Dermis lymphatic vessel endothelial cell (primary cell): ENCODE data around the gene MAPK8IP2. TPM values are rescaled to one million over a fixed set of nuclear protein-coding genes. Genes with fewer than 3 reads are reported as not detected.

Experiments used
- total RNA-seq: library from RNA; depleted of rRNA; stranded (reverse); fragments of >200 nt; gene quantifications from 2 replicates; pipeline ENCODE4 v1.2.1, GENCODE V29; 2014

The MAPK8IP2 gene
- 0.22 and 0.26 TPM in 2 replicates for total RNA-seq

DNA sequence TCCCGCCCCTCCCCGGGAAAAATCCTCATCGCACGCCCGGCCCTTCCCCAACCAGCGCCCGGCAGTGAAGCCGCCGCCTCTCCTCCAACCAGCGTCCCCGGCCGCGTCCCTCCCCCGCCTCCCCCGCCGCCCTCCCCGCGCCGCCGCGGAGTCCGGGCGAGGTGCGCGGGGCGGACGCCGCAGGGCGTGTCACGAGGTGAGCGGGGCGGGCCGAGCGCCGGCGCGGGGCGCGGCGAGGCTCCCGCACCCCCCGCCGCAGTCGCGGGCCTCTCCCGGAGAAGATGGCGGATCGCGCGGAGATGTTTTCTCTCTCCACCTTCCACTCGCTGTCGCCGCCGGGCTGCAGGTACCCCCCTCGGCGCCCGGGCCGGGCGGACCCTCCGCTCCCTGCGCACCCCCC lies at the start of gene MAPK8IP2:
MAPK8IP2 (plus strand) TSS at position 256 of the 400 bp plus-strand sequence; CDS start at position 282, 26 bp downstream.

GRCh38 chr22:50562523-50563412 lies 37.8 kb upstream of the MAPK8IP2 start, which contains the start of gene SYCE3:
TSS of gene SYCE3 (minus strand) at chr22:50562919. CDS start at chr22:50556405, 6,514 bp downstream.

DNA sequence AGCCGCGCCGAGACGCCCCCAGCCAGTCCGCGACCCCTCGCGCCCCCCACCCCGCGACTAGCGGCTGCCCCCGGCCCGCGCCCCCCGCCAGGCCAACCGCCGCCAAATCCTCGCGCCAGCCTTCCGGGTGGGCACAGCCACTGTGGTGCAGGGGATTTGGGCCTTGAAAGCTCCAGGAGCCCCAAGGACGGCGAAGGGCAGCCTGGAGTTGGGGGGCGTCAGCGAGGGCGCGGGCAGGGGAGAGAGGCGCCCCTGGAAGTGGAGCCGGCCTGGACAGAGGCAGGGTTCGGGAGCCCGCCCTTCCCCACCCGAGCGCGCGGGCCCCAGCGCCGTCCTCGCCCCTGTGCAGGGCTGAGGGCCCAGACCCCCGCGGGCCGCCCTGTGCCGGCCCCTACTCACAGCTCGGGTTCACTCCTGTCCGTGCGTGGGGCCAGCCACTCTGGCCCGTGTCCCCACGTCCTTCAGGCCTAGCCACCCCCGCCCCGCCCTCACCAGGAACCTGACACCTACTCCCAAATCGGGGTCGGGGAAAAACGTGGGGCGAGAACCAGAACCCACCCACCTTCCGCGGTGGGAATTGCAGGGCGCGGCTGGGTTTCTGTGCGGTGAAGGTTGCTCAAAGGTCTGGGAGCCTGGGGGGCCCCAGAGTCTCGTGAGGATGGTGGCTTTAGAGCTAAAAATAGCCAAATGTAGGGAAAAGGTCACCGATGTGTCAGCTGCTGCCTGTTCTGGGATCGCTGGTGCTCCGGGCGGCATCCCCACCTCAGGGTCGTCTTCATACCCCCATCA lies 22.4 kb upstream of the MAPK8IP2 start, which contains the start of gene CPT1B:
CPT1B (minus strand) TSS at position 441 of the 789 bp plus-strand sequence. CDS start 512 bp downstream, outside the sequence.

DNA sequence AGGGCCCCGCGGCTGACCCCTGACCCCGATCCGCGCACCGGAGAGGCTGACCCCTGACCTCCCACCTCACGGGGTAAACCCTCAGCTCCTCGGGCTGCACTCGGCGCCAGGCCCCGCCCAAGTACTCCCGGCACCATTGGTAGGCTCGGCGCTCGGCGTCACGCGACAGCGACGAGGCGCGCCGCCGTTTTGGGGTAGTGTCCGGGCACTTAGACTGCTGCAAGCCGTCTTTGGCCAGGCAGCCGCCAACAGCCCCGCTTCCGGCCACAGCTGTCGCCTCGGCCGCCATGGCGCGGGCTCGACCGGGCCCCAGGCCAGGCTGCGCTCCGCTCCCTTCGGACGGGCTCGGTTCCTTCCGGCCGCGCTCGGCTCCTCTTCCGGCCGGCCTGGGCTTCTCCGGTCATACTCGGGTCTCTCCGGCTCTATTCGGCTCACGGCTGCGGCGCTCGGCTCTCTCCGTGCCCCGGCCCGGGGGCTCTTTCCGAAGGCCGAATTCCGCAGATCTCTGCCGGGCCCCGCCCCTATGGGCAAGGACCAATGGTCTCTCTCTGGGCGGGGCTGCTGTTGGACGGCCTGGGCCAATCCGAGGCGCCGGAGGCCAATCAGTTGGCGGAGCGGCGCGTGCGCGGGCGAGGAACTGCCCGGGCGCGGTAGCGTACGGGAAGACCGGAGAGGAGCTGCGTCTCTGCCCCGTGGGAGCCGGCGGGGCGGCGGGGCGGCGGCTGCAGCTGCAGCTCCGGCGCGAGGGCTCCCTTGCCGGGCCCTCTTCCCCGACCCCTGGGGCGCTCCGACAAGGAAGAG lies 17.9 kb upstream of the MAPK8IP2 start, which contains the start of gene CHKB:
CHKB (minus strand) TSS at position 357 of the 801 bp plus-strand sequence; CDS start at position 289, 68 bp downstream.

GRCh38 chr22:50627642-50628542 lies 27.3 kb downstream of the MAPK8IP2 start, which contains the start of gene ARSA:
TSS of gene ARSA (minus strand) at chr22:50628152. CDS start at chr22:50627779, 373 bp downstream.

Other genes with a start within 250 kb of the MAPK8IP2 start
- 23.8 and 26.4 TPM in 2 replicates for gene SBF1, start 125.8 kb upstream of the MAPK8IP2 start, total RNA-seq
- 0.09 and 0.11 TPM in 2 replicates for gene ADM2, start 119.2 kb upstream of the MAPK8IP2 start, total RNA-seq
- gene MIOX, start 113.9 kb upstream of the MAPK8IP2 start, total RNA-seq = not detected in 2 replicates
- 15.5 and 19.1 TPM in 2 replicates for gene LMF2, start 93.1 kb upstream of the MAPK8IP2 start, total RNA-seq
- gene NCAPH2, start 92.6 kb upstream of the MAPK8IP2 start, total RNA-seq = 13.9 and 15.3 TPM in 2 replicates
- gene SCO2, start 75.2 kb upstream of the MAPK8IP2 start, total RNA-seq = 2.0 and 2.2 TPM in 2 replicates
- gene TYMP, start 70.8 kb upstream of the MAPK8IP2 start, total RNA-seq = 25.4 and 32.8 TPM in 2 replicates
- gene KLHDC7B, start 54.9 kb upstream of the MAPK8IP2 start, total RNA-seq = not detected in 2 replicates
- not detected in 2 replicates for gene SYCE3, start 37.9 kb upstream of the MAPK8IP2 start, total RNA-seq
- gene CPT1B, start 22.4 kb upstream of the MAPK8IP2 start, total RNA-seq = 2.0 and 2.2 TPM in 2 replicates
- 28.3 and 35.1 TPM in 2 replicates for gene CHKB, start 17.9 kb upstream of the MAPK8IP2 start, total RNA-seq
- gene ARSA, start 27.4 kb downstream of the MAPK8IP2 start, total RNA-seq = 8.7 and 14.0 TPM in 2 replicates
- gene SHANK3, start 72.0 kb downstream of the MAPK8IP2 start, total RNA-seq = 9.4 and 17.3 TPM in 2 replicates
- 0.22 and 0.34 TPM in 2 replicates for gene ACR, start 137.4 kb downstream of the MAPK8IP2 start, total RNA-seq
- 3.9 and 4.6 TPM in 2 replicates for gene RABL2B, start 182.8 kb downstream of the MAPK8IP2 start, total RNA-seq